Kidney tubule cell (primary cell): ENCODE data around the gene ERCC3.
A peak's percentile ranks its signal among the peaks of the same experiment; 100 is the strongest.
"Not testable (repeated sequence)": the region's sequence is repeated elsewhere in the genome, so short reads cannot be mapped to it uniquely, and the experiment has no call there.

Source experiments
- DNase-seq: peaks from one replicate; pipeline ENCODE4 v3.0.0-alpha.2; 2018; ENCODE audit warnings: low spot score

The ERCC3 gene

GRCh38 chr2:127226520-127227263 is 67.3 kb downstream of the ERCC3 start:
- peak; percentile 95 for DNase-seq

- DNase-seq: no peak
These were observed 67.8 kb downstream of the ERCC3 start for GRCh38 chr2:127226132-127226519.

- peak; percentile 31 for DNase-seq
These were observed 68.6 kb downstream of the ERCC3 start for GRCh38 chr2:127225186-127225960.

GRCh38 chr2:127224135-127224534 is 69.8 kb downstream of the ERCC3 start:
- not testable (repeated sequence) for DNase-seq

- no peak for DNase-seq
These were observed 73.0 kb downstream of the ERCC3 start for GRCh38 chr2:127220768-127221527.

- no peak for DNase-seq
These were observed 73.7 kb downstream of the ERCC3 start, which contains the start of gene CYP27C1 for GRCh38 chr2:127220102-127220767. CYP27C1 (minus strand) TSS chr2:127220299; CDS start chr2:127220270, 29 bp downstream.

- DNase-seq: no peak
These were observed 74.5 kb downstream of the ERCC3 start for GRCh38 chr2:127219171-127220070.

GRCh38 chr2:127218812-127219170 is 75.2 kb downstream of the ERCC3 start:
- DNase-seq: no peak

GRCh38 chr2:127217470-127218325 is 76.2 kb downstream of the ERCC3 start:
- peak; percentile 81 for DNase-seq

- no peak for DNase-seq
These were observed 77.4 kb downstream of the ERCC3 start for GRCh38 chr2:127216593-127216992.

GRCh38 chr2:127216095-127216494 is 77.8 kb downstream of the ERCC3 start:
- DNase-seq: no peak

GRCh38 chr2:127214201-127214600 is 79.7 kb downstream of the ERCC3 start:
- not testable (repeated sequence) for DNase-seq

- DNase-seq: no peak
These were observed 85.6 kb downstream of the ERCC3 start for GRCh38 chr2:127208313-127208712.
